Endothelial cell of umbilical vein (primary cell): ENCODE results near the gene CNTN1. TPM values are rescaled to one million over a fixed set of nuclear protein-coding genes. Genes with fewer than 3 reads are reported as not detected.

Experiments
- BruUV-seq: library from RNA; stranded (reverse); fragments of 400-500 nt; replicated peaks from 2 replicates; lab custom pipeline; 2021; lab: Mats Ljungman, UMichigan
- CTCF ChIA-PET: fragments of 300-600, 350-600 bp; sonication (Branson Sonifier 250); formaldehyde crosslinking; loops from one replicate; lab custom pipeline; 2021; ENCODE audit warnings: antibody characterized with exemption, inconsistent platforms; lab: Charles Lee
- POLR2A ChIA-PET: fragments of 300-600, 350-600 bp; sonication (Branson Sonifier 250); formaldehyde crosslinking; loops from one replicate; lab custom pipeline; 2021; ENCODE audit warnings: antibody characterized with exemption, inconsistent platforms; lab: Charles Lee
- DNase-seq: peaks from one replicate; pipeline ENCODE4 v3.0.0-alpha.2; 2011; ENCODE audit warnings: low read depth, low spot score
- FAIRE-seq: peaks from 2 replicates; lab custom pipeline; 2011; peaks lifted over from hg19 to GRCh38; lab: Jason Lieb, UNC
- H2AFZ ChIP-seq: 2 replicates; pipeline ENCODE4 v1.6.0; 2012; ENCODE audit warnings: low read depth, low read length, control low read depth, inconsistent platforms
- H3K27ac ChIP-seq: 2 replicates; pipeline ENCODE4 v1.5.1; 2011; ENCODE audit warnings: low read depth, mild to moderate bottlenecking, control low read depth, low read length, moderate library complexity; ENCODE audit not compliant: insufficient read depth
- H3K27me3 ChIP-seq, 2 experiments: 2 replicates each; pipeline versions ENCODE4 v1.6.0 to v1.6.1; 2011; ENCODE audit warnings: low read length in 2 of 2, mixed read lengths in 1 of 2; ENCODE audit not compliant: control insufficient read depth in 2 of 2, insufficient read depth in 2 of 2
- H3K36me3 ChIP-seq, 2 experiments: 2 replicates in 1 of 2; 3 replicates in 1 of 2; pipeline ENCODE4 v1.5.1; 2011; ENCODE audit warnings: low read length in 2 of 2, mild to moderate bottlenecking in 1 of 2, moderate library complexity in 1 of 2; ENCODE audit not compliant: control insufficient read depth in 2 of 2, insufficient read depth in 2 of 2; ENCODE audit errors: extremely low read depth in 1 of 2
- H3K4me1 ChIP-seq: 3 replicates; pipeline ENCODE4 v1.5.1; 2011; ENCODE audit warnings: mild to moderate bottlenecking, low read length; ENCODE audit not compliant: control insufficient read depth, insufficient read depth; ENCODE audit errors: extremely low read depth
- H3K4me2 ChIP-seq: 2 replicates; pipeline ENCODE4 v1.6.1; 2011; ENCODE audit warnings: low read length, control low read depth, mixed read lengths; ENCODE audit not compliant: insufficient read depth
- H3K4me3 ChIP-seq, 3 experiments: fragments of 200-600 bp in 1 of 3; sonication (generic), shearing (Covaris generic) in 1 of 3; replicated peaks in 1 of 3; 2 replicates each; pipeline ENCODE4 v1.5.1; 2011 to 2016; ENCODE audit warnings: control low read depth in 3 of 3, low read length in 3 of 3, mild to moderate bottlenecking in 2 of 3, inconsistent platforms in 1 of 3, low read depth in 1 of 3, moderate library complexity in 1 of 3; ENCODE audit not compliant: insufficient read depth in 1 of 3
- H3K79me2 ChIP-seq: 2 replicates; pipeline ENCODE4 v1.6.0; 2012; ENCODE audit warnings: low read length, inconsistent platforms; ENCODE audit not compliant: control insufficient read depth, insufficient read depth
- H3K9ac ChIP-seq: replicated peaks from 2 replicates; pipeline ENCODE3; 2011; ENCODE audit warnings: low read length, control low read depth; ENCODE audit not compliant: insufficient read depth; ENCODE audit errors: extremely low read depth
- H3K9me1 ChIP-seq: replicated peaks from 3 replicates; pipeline ENCODE4 v1.6.0; 2011; ENCODE audit warnings: mild to moderate bottlenecking, low read length; ENCODE audit not compliant: control insufficient read depth, insufficient read depth; ENCODE audit errors: extremely low read depth
- H3K9me3 ChIP-seq: replicated peaks from 2 replicates; pipeline ENCODE4 v1.5.1; 2012; ENCODE audit warnings: low read length, inconsistent platforms; ENCODE audit not compliant: control insufficient read depth, insufficient read depth
- H4K20me1 ChIP-seq: replicated peaks from 2 replicates; pipeline ENCODE3; 2011; ENCODE audit warnings: mild to moderate bottlenecking, low read length; ENCODE audit not compliant: control insufficient read depth, insufficient read depth; ENCODE audit errors: extremely low read depth
- EZH2 ChIP-seq: IDR thresholded peaks from 2 replicates; pipeline ENCODE4 v1.6.1; 2012; ENCODE audit warnings: borderline replicate concordance, low read depth, mild to moderate bottlenecking, moderate library complexity, low read length, inconsistent platforms; ENCODE audit not compliant: severe bottlenecking
- FOS ChIP-seq: IDR thresholded peaks from 2 replicates; pipeline ENCODE4 v1.6.1; 2011; ENCODE audit warnings: mild to moderate bottlenecking, low read length, moderate library complexity, borderline replicate concordance; ENCODE audit not compliant: insufficient read depth
- GATA2 ChIP-seq: IDR thresholded peaks from 2 replicates; pipeline ENCODE4 v1.7.0; 2011; ENCODE audit warnings: low read depth, mild to moderate bottlenecking, moderate library complexity, mixed read lengths, low read length; ENCODE audit not compliant: insufficient read length, insufficient read depth
- JUN ChIP-seq: IDR thresholded peaks from 2 replicates; pipeline ENCODE4 v1.6.1; 2011; ENCODE audit warnings: borderline replicate concordance, low read depth; ENCODE audit not compliant: insufficient read length, insufficient read depth
- MYC ChIP-seq: IDR thresholded peaks from one replicate; pipeline ENCODE4 v1.6.1; 2011; ENCODE audit warnings: mild to moderate bottlenecking, low read depth, low read length
- POLR2A ChIP-seq: IDR thresholded peaks from 2 replicates; pipeline ENCODE4 v1.6.1; 2012; ENCODE audit warnings: low read depth, mild to moderate bottlenecking, control low read depth, low read length
- POLR2AphosphoS5 ChIP-seq: IDR thresholded peaks from 2 replicates; pipeline ENCODE4 v1.6.1; 2012; ENCODE audit warnings: low read depth, mild to moderate bottlenecking, control low read depth, low read length, moderate library complexity; ENCODE audit not compliant: insufficient read depth
- dilution Hi-C: fragments of 300-500 bp; cut with MboI; formaldehyde crosslinking; loops from one replicate; pipeline ENCODE4 v1.15.0; 2019; ENCODE audit warnings: low sequenced_read_pairs; ENCODE audit not compliant: extremely low pct_ligation_motif_present
- intact Hi-C: fragments of 100-400 bp; cut with micrococcal nuclease; formaldehyde crosslinking; loops from one replicate; pipeline ENCODE4 v1.10.0; 2022
- polyA plus RNA-seq, 4 experiments: library from polyadenylated mRNA; depleted of rRNA in 3 of 4; stranded (reverse) in 3 of 4; unstranded in 1 of 4; fragments of >200 nt; gene quantifications; 2 replicates each; pipeline versions ENCODE4 v1.2.1 to v1.2.3, GENCODE V29; 2011 to 2012; ENCODE audit warnings: missing spikeins in 1 of 4
- total RNA-seq: library from RNA; stranded (reverse); gene quantifications from 2 replicates; pipeline ENCODE4 v1.2.3, GENCODE V29; 2021
- TF ChIP-seq, protein P1 (sequence below): IDR thresholded peaks from 2 replicates; pipeline ENCODE4 v1.6.1; 2011; ENCODE audit not compliant: insufficient read depth, insufficient read length
- TF ChIP-seq, protein P2 (sequence below), 2 donors: IDR thresholded peaks; 1 replicate in 1 of 2; 2 replicates in 1 of 2; pipeline ENCODE4 v1.5.1; 2011; ENCODE audit warnings: low read length in 2 of 2, mild to moderate bottlenecking in 2 of 2, moderate library complexity in 2 of 2, control low read depth in 1 of 2, inconsistent platforms in 1 of 2, low read depth in 1 of 2; ENCODE audit not compliant: insufficient read depth in 1 of 2; ENCODE audit errors: extremely low read depth in 1 of 2

CNTN1 gene
- total and polyA plus RNA-seq, 2 donors (not counting 3 experiments of a cell fraction or from before 2014, with no cell fraction given): 0.07 TPM; not detected in 1

DNA sequence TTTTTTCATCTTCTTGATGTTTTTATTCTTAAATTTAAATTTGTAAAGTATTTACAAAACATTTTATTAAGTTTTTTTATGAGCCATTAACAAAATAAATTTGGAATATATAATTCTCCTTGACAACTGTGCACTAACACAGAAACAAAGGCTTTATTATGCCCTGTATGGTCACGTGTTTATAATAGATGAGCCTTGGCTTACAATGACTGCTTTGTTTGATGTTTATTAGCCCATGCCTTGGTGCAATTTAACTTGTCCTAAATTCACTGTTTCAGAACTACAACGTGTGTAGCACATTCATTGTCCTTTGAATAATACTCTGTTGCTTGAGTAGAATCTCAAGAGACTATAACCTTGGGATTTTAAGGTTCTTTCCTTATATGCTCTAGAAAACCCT, 59.8 kb downstream of the CNTN1 start:
- no peaks in the 10 kb centered on the region for H4K20me1 ChIP-seq
- CTCF ChIA-PET: no interaction called here
- BruUV-seq: no TSS peak
- H3K79me2 ChIP-seq: no peaks in the 10 kb centered on the region
- intact Hi-C loops: no loop called here
- FAIRE-seq (no peak), DNase-seq (no peak)
- H2AFZ ChIP-seq: no peak overlapping the region
- no peak overlapping the region for H3K4me2 ChIP-seq
- no peak overlapping the region for H3K27ac ChIP-seq
- POLR2A ChIA-PET: no interaction called here
- no peak overlapping the region for H3K4me3 ChIP-seq
- dilution Hi-C loops: no loop called here
- H3K9me1 ChIP-seq: no peaks in the 10 kb centered on the region
- TF ChIP-seq MYC (no peak), GATA2 (no peak), EZH2 (no peak), JUN (no peak), POLR2A (no peak), POLR2AphosphoS5 (no peak), FOS (no peak)
- TF ChIP-seq, protein P1, sequence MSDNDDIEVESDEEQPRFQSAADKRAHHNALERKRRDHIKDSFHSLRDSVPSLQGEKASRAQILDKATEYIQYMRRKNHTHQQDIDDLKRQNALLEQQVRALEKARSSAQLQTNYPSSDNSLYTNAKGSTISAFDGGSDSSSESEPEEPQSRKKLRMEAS: no peak
- TF ChIP-seq, protein P2, sequence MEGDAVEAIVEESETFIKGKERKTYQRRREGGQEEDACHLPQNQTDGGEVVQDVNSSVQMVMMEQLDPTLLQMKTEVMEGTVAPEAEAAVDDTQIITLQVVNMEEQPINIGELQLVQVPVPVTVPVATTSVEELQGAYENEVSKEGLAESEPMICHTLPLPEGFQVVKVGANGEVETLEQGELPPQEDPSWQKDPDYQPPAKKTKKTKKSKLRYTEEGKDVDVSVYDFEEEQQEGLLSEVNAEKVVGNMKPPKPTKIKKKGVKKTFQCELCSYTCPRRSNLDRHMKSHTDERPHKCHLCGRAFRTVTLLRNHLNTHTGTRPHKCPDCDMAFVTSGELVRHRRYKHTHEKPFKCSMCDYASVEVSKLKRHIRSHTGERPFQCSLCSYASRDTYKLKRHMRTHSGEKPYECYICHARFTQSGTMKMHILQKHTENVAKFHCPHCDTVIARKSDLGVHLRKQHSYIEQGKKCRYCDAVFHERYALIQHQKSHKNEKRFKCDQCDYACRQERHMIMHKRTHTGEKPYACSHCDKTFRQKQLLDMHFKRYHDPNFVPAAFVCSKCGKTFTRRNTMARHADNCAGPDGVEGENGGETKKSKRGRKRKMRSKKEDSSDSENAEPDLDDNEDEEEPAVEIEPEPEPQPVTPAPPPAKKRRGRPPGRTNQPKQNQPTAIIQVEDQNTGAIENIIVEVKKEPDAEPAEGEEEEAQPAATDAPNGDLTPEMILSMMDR (IDR thresholded peaks at IDR 0.05; ENCODE audit: extremely low read depth in 1 of 2, insufficient read depth in 1 of 2, low read depth in 1 of 2, low read length in 2 of 2): no peak
- H3K36me3 ChIP-seq: no peaks in the 10 kb centered on the region
- no peak overlapping the region for H3K9ac ChIP-seq
- no peaks in the 10 kb centered on the region for H3K27me3 ChIP-seq
- no peaks in the 10 kb centered on the region for H3K4me1 ChIP-seq
- no peaks in the 10 kb centered on the region for H3K9me3 ChIP-seq
